GM19193 (cell line): Measurements from ENCODE around the gene ARL8B.

Experiments
- POLR2A ChIP-seq: IDR thresholded peaks from 4 replicates; pipeline ENCODE4 v1.6.1; 2011; ENCODE audit not compliant: insufficient read depth, insufficient read length; ENCODE audit errors: extremely low read depth

The ARL8B gene

GRCh38 chr3:5229414-5229813 is 107.3 kb downstream of the ARL8B start:
- no peak for TF ChIP-seq POLR2A
